Forelimb muscle (tissue), 1 donor: ENCODE data around the gene TMEM81. TPM values are rescaled to one million over a fixed set of nuclear protein-coding genes. Genes with fewer than 3 reads are reported as not detected.

Source experiments
- DNase-seq: peaks from one replicate; pipeline ENCODE4 v3.0.0-alpha.2; 2013; ENCODE audit warnings: low read depth
- polyA plus RNA-seq: library from polyadenylated mRNA; unstranded; fragments of 120-200 nt; gene quantifications from one replicate; pipeline ENCODE4 v1.2.1, GENCODE V29; 2013; ENCODE audit not compliant: insufficient read length

The TMEM81 gene
- polyA plus RNA-seq, 1 donor, result 1.9 TPM

DNA sequence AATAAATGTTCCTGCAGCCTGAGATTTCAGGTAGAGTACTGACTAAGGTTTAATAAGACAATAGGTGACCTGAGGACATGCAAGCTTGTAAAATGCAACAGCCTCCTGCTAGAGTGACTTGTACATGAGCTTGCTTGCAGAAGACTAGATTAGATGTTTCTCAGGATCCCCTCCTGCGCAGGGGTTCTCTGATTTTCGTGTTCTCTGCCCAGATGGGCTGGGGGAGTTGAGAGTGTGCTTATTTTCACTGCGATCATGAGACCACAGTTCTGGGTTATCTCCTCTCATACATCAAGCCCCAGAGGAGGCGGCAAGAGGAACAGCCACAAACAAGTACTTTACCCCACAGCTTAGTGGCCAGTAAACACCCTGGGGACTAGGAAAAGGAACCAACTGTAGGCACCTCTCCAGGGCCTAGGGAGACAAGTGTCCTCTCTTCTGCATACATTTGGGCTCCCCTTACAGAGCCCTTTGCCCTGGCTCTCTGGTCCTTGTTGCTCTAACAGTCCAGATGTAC lies 8.0 kb downstream of the TMEM81 start:
- no peak for DNase-seq

DNA sequence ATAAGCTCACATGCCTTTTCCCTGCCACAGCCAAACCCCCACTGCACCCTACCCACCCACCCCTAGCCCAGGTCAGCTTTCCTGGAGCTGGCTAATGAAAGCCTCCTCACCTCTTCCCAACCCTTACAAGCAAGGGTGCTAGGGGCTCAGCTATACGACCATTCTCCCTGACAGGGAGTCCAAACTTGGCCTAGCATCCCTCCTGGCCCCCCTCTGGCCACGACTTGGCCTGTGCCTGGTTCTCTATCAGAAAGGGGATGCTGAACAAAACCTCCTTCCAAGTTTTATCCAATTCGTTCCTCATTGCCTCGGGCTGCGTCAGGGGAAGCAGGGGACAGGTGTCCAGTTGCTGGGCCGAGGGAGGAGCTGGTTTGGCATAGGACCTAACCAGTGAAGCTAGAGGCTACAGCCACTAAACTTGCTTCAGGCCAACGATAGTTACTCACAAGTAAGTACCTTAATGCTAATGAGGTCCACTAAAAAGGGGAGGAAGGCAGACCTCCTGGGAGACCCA lies 8.6 kb downstream of the TMEM81 start:
- no peak for DNase-seq

DNA sequence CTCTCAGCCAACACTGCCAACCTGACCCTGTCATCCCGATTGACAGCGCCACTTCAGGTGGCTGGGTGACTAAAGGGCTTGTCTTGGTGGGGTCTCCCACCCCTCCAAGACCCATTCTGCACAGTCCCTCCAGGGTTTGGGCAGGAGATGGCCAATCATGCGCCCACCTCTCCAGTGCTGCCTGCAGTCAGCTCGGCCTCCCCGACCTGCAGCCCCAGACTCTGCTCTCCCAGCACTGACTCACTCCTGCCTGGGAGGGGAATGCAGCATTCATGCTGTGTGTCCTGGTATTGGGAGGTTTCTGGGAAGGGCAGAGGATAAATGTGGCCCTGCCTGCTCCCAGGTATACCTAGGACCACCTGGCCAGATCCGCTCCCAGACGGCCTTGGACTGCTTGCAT lies 9.7 kb downstream of the TMEM81 start:
- DNase-seq, result no peak

DNA sequence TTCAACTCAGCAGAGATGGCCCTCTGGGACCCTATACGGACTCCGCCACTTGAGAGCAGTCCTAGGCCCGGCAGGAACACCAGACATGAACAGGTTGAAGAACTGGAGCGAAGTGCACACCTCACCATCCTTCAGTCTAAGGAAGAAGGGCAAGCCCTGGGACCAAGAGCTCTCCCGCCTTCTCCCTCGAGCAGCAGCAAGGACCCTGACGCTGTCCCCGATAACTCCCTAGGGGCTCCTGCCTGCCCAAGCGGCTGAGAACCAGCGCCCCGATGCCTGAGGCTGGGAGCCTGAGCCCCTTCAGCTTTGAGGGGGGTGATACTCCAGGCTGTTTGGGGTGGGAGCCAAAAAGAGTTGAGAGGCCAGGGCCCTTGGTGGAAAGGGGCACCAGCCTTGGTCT lies 10.2 kb downstream of the TMEM81 start:
- no peak for DNase-seq

DNA sequence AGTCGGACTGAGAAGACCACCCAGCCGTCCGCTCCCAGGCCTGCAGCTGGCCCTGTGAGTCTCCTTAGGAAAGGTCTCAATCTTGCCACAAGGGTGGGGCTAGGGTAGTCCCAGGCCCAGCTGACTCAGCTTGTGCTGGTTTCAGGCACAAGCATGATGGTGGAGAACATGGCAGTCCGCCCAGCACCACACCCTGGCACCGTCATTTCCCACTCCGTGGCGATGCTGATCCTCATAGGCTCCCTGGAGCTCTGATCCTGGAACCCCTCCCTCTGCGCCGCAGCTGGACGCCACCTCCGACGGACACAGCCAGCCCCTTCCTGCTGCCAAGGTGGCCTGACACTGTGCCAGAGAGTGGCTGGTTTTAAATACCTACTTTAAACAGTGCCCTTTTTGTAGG lies 10.7 kb downstream of the TMEM81 start:
- DNase-seq, result no peak

DNA sequence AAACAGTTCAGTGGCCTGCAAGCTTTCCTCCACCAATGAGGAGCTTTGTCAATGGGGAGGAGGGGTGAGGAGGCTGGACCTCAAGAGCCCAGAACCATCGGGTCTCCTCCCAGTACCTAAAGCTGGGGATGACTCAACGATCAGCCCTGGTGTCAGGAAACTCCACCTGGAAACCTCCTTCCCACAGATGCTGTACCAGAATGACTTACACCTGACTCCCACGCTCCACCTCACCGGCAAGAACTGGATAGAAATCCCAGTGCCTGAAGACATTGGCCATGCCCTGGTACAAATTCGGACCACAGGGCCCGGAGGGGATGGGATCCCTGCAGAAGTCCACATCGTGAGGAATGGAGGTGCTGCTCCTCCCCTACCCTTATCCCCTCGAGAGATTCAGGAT lies 11.4 kb downstream of the TMEM81 start:
- DNase-seq, result no peak

DNA sequence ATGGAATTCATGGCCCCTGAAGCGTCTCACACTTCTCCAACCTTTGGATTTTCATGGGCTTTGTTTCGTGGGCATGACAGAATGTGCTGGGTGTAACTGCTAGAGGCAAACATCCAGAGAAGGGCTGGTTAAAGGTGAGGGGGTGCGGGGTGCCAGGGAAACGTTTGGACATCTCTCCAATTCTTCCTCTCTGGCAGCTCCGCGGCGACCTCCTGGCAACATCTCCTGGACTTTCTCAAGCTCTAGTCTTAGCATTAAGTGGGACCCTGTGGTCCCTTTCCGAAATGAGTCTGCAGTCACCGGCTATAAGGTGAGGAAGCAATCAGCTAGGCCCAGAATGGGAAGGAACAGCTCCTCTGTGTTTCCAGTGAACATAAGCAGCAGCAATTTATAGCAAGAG lies 12.0 kb downstream of the TMEM81 start:
- DNase-seq, result no peak

DNA sequence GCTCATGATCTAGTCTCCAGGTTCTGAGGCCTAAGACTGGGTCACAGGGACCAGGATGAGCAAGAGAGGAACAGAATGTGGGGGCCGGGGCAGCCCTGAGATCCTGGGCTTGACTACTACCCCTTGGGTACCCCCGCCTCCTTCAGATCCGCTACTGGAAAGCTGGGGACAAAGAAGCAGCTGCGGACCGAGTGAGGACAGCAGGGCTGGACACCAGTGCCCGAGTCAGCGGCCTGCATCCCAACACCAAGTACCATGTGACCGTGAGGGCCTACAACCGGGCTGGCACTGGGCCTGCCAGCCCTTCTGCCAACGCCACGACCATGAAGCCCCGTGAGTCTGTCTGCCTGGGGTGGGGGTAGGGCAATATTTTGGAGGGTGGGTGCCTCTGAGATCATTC lies 12.5 kb downstream of the TMEM81 start:
- DNase-seq, result no peak

DNA sequence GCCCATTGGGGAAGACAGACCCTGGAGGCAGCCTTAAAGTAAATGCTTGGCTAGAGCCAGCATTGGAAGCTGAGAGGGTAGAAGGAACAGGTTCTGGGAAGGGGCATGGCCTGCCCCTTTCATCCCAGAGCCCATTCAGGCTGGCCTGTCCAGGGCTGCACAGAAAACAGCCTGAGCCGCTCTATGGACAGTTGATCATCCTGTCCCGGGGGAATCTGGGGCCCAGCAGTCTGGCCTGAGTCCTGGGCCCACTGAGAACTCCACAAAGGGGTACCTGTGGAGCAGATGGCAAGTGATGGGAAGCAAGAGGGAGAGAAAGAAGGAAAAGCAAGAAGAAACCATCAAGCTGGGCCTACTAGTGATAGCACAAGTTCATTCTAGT lies 13.2 kb downstream of the TMEM81 start:
- DNase-seq, result no peak

DNA sequence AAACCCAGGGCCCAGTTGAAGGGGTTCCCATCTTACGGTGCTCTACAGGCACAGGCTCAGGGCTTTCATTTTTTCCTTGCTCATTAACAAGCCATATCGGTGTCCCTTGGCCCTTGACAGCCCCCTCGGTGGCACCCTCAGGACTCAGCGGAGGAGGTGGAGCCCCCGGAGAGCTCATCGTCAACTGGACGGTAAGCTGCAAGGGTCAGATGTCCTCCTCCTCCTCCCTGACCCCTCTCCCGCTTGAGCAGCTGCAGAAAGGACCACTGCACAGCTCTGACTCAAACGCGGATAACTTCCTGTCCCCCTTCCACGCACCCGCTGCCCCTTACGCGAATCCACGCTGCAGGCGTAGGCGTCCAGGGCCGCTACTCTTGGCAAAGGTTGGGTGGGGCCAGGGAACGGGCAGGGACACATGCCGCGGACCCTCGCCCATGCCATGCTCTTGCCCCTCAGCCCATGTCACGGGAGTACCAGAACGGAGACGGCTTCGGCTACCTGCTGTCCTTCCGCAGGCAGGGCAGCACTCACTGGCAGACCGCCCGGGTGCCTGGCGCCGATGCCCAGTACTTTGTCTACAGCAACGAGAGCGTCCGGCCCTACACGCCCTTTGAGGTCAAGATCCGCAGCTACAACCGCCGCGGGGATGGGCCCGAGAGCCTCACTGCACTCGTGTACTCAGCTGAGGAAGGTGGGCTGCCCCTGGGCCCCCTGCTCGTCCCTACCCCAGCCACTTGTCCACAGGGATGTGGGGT lies 14.7 kb downstream of the TMEM81 start:
- no peak for DNase-seq

DNA sequence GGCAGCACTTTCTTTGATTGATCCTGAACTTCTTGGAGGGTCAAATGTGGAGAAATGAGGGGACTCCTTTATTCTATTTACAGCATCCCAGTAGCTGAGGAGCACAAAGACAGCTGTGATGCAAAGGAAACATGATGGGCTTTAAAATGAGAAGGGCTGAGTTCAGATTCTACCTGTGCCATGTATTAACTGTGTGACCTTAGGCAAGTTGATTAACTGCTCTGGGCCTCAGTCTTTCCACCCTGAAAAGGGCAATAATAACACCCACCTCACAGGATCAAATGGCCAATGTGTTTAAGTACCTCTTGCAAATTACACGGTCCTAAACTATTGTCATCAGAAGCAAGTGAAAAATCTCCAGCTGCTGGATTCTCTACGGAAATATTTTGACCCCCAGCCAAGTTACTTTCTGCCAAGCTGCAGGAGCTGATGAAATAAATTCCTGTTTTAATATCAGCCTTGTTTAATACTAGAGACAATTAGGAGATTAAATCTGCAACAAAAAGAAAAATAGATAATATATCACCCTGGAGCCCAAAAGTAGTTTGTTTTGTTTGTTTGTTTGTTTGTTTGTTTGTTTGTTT lies 15.7 kb downstream of the TMEM81 start:
- DNase-seq, result no peak

DNA sequence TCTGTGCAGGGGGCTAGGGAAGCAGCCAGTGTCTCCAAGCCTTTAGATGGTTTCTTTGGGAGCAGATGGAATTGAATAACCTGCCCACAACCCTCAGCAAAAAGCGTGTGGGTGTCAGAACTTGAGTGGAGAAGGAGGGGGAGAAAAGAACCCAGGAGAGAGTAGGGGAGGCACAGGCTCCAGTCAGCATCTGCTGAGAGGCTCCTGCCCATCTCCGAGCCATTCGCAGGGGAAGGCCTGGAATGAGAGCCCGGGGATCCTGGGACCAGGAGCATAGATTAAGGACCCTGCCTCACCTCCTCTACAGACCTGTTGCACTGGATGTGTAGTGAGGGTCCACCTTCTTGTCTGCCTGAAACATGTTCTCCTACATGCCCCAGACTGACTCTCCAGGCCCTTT lies 16.3 kb downstream of the TMEM81 start:
- no peak for DNase-seq

DNA sequence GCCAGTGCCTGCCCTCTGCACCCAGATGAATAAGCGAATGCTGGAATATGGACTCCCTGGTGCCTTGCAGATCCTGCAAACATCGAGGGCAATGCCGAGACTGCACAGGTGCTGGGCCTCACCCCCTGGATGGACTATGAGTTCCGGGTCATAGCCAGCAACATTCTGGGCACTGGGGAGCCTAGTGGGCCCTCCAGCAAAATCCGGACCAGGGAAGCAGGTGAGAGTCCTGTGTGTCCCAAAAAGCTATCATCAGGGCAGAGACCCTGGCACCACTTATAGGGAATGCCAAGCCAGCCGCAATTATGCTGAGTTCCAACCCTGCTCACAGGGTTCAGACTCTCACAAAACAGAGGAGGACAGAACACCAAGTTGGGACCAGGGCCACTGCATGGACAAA lies 17.2 kb downstream of the TMEM81 start:
- no peak for DNase-seq

DNA sequence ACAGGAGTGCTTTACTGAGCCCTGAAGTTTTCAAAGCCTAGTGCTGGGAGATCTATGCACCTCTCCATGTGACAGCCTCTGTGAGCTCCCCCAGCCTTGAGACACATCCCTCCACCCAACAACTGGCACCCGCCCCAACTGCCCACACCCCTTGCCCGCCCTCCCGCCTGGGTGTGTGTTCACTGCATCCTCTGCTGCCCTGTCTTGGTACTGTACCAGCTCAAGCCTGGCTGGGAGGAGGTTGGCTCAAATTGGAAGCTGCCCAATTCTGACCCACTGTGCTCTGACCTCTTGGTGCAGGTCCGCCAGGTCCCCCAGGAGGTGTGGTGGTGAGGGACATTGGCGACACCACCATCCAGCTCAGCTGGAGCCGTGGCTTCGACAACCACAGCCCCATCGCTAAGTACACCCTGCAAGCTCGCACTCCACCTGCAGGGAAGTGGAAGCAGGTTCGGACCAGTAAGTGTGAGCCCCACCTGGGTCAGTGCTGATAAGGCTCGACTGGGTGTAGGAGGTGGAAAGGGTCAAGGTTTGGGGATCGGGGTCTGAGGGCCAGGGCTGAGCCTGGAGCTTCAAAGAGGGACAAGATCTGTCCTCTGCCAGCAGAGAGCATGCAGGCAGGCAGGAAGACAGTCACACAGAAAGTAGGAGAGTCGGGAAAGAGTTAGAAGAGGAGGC lies 18.0 kb downstream of the TMEM81 start:
- DNase-seq, result no peak

DNA sequence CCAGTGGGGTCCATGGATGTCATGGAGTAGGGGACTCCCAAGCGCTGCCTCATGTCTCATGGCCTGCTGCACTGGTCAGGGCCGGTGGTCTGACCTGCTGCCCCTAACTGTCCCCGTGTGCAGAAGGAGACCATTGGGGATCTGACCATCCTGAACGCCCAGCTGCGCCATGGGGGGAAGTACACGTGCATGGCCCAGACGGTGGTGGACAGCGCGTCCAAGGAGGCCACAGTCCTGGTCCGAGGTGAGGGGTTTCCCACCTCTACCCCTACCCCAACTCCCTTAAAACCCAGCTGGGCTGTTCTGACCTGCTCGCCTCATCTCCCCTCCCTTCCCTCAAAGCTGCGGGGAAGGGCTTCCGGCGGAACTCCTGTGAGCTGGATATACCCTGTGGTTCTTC lies 18.6 kb downstream of the TMEM81 start:
- DNase-seq, result no peak

DNA sequence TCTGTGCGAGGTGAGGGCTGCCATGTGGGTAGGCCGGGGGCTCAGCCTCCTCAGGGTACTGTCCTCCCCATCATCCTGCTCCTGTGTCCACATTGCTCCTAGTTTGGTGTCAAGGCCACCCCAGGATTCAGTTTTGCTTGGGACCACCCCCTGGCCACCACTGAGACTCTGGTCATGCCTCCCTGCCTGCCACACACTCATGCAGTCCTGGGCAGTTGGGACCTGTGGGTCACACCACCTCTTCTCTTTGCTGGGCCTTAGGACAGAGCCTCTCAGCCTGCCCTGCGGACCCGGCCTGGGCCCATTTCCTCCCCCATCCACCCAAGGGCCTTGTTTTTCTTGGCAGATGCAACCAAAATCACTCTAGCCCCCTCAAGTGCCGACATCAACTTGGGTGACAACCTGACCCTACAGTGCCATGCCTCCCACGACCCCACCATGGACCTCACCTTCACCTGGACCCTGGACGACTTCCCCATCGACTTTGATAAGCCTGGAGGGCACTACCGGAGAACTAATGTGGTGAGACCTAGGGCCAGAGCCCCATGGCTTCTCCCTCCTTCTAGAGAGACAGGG lies 19.4 kb downstream of the TMEM81 start:
- no peak for DNase-seq

DNA sequence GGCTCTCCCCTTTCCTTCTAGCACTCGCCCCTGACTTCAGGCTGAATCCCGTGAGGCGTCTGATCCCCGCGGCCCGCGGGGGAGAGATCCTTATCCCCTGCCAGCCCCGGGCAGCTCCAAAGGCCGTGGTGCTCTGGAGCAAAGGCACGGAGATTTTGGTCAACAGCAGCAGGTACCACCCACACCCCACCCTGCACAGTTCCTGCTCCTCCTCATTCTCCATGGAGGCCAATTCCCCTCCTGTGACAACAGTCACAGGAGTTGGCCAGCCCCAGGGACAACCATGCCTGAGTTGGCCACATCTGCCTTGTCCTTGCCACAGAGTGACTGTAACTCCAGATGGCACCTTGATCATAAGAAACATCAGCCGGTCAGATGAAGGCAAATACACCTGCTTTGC lies 20.0 kb downstream of the TMEM81 start:
- DNase-seq, result no peak

DNA sequence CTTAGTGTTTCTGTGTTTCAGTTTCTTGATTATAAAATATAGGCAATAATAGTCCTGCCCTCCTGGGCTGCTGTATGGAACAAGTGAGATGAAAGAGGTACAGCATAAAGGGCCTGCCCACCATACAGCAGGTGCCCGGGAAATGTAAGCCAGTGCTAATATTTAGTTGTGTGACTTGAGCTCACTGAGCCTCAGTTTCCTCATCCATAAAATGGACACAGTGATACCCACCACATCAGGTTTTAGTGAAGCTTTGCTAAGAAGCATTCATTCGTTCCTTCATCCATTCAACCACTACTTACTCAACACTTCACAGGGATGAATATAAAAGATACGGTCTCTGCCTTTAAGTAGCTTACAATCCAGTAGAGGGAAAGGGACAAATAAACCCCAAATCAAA lies 21.4 kb downstream of the TMEM81 start:
- DNase-seq, result no peak

DNA sequence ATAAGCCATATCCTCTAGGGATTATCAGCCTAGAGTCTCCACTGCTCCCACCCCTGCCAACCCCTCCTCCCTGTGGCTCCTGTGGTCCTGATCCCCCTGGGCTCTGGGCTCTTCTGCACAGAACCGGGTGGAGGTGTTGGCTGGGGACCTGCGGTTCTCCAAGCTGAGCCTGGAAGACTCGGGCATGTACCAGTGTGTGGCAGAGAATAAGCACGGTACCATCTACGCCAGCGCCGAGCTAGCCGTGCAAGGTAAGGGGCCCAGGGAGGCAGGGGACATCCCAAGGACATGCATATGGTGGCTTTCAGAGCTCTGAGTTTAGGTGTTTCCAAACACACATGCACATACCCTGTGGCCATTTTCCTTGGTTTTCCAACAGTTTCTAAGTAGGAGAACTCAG lies 21.9 kb downstream of the TMEM81 start:
- DNase-seq, result no peak

DNA sequence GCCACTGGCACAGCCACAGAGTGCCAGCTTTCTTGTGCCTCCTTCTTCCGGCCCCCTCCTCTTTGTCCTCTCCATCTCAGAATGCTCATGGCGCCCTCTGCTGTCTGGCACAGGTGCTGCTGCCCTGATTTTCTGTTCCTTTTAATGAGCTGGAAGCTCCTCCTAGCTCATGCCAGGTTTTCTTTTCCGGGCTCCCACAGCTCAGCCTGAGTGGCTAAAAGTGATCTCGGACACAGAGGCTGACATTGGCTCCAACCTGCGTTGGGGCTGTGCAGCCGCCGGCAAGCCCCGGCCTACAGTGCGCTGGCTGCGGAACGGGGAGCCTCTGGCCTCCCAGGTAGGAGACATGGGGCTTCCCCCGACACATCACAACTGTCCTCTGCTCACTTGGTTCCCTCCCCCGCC lies 22.6 kb downstream of the TMEM81 start:
- DNase-seq, result peak; percentile 39

DNA sequence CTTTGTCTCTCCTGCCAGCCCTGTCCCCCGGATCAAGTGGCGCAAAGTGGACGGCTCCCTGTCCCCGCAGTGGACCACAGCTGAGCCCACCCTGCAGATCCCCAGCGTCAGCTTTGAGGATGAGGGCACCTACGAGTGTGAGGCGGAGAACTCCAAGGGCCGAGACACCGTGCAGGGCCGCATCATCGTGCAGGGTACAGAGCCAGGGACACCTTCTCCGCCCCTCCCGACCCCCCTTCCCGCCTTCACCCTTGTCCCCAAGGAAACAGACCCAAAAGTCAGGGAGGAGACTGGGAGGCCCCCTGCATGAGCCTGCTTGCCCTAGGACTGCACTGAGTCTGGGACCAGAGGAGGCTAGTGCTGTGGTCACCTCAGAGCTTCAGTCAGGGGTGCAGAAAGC lies 23.0 kb downstream of the TMEM81 start:
- no peak for DNase-seq

DNA sequence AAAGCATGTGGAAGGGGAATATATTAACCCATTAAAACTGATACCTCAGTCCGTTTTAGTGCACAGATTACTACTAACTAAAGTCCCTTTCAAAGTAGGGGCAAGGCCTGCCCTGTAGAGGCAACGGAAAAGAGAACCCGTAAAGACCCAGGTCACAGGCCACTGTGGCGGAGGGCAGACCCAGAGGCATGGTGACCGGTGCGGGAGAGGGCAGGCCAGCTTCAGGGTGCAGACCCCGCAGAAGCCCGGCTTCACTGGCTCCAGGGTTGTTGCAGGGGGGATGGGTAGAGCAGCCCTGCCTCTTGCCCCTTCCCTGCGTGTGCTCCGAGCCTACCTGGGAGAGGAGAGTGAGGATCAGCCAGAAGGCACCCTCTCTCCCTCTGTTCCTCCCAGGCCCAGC lies 23.5 kb downstream of the TMEM81 start:
- no peak for DNase-seq

DNA sequence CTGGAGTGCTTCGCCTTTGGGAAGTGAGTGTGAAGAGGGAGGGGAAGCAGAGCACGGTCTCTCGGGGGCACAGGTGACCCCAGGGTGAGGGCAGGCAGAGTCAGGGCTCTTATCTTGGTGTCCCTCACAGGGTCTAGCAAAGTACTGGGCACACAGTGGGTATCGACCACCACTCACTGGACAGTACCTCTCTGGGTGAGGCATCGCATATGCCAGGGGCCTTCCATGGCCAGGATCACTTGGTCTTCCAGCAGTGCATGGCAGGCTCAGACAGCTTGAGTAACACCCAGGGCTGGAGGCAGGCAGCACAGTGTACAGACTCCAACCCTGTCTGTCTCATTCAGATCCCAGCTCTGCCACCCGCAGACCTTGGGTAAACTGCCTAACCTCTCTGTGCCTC lies 24.6 kb downstream of the TMEM81 start:
- DNase-seq, result no peak
